Smooth muscle cell (in vitro differentiated cells): ENCODE data around the gene MICU2. TPM values are rescaled to one million over a fixed set of nuclear protein-coding genes. Genes with fewer than 3 reads are reported as not detected.
A peak's percentile ranks its signal among the peaks of the same experiment; 100 is the strongest.

Experiments
- DNase-seq: peaks from one replicate; lab custom pipeline; 2025; ENCODE audit not compliant: unreplicated experiment; lab: John Stamatoyannopoulos, UW
- H2AFZ ChIP-seq: fragments of 200-600 bp; sonication (generic); 2 replicates; pipeline ENCODE4 v1.6.0; 2016; ENCODE audit warnings: antibody characterized with exemption, low read depth, mild to moderate bottlenecking
- H3F3A ChIP-seq: fragments of 200-600 bp; sonication (generic); 2 replicates; pipeline ENCODE4 v1.6.0; 2017; ENCODE audit warnings: antibody characterized with exemption, low read depth
- H3K27ac ChIP-seq: fragments of 200-600 bp; sonication (generic); 2 replicates; pipeline ENCODE4 v1.5.1; 2016; ENCODE audit warnings: low read depth, mild to moderate bottlenecking
- H3K27me3 ChIP-seq: fragments of 200-600 bp; sonication (generic); 2 replicates; pipeline ENCODE4 v1.6.1; 2016; ENCODE audit warnings: low read depth, mild to moderate bottlenecking
- H3K36me3 ChIP-seq: fragments of 200-600 bp; sonication (generic); 2 replicates; pipeline ENCODE4 v1.5.1; 2016; ENCODE audit warnings: low read depth
- H3K4me1 ChIP-seq: fragments of 200-600 bp; sonication (generic); 2 replicates; pipeline ENCODE4 v1.5.1; 2016; ENCODE audit warnings: low read depth
- H3K4me2 ChIP-seq: fragments of 200-600 bp; sonication (generic); 2 replicates; pipeline ENCODE4 v1.6.0; 2016; ENCODE audit warnings: mild to moderate bottlenecking
- H3K4me3 ChIP-seq: fragments of 200-600 bp; sonication (generic); 2 replicates; pipeline ENCODE4 v1.5.1; 2016; ENCODE audit warnings: mild to moderate bottlenecking
- H3K79me2 ChIP-seq: fragments of 200-600 bp; sonication (generic); 2 replicates; pipeline ENCODE4 v1.6.0; 2016; ENCODE audit warnings: low read depth, mild to moderate bottlenecking
- H3K9ac ChIP-seq: fragments of 200-600 bp; sonication (generic); 2 replicates; pipeline ENCODE4 v1.6.0; 2016; ENCODE audit warnings: low read depth
- H3K9me3 ChIP-seq: fragments of 200-600 bp; sonication (generic); replicated peaks from 2 replicates; pipeline ENCODE4 v1.5.1; 2016; ENCODE audit warnings: low read depth
- H4K20me1 ChIP-seq: fragments of 200-600 bp; sonication (generic); 2 replicates; pipeline ENCODE4 v1.6.0; 2016; ENCODE audit warnings: low read depth
- CTCF ChIP-seq: fragments of 200-600 bp; sonication (generic); IDR thresholded peaks from 2 replicates; pipeline ENCODE4 v1.5.1; 2017; ENCODE audit warnings: borderline replicate concordance, mild to moderate bottlenecking, antibody characterized with exemption; ENCODE audit not compliant: insufficient read depth, poor library complexity, severe bottlenecking
- WGBS: methylation state at CpG from one replicate; pipeline ENCODE4 v1.1.7; 2016; ENCODE audit warnings: low lambda C conversion rate; 5-methylcytosine and 5-hydroxymethylcytosine counted together
- polyA plus RNA-seq: library from polyadenylated mRNA; unstranded; fragments of >200 nt; fragmentation: Nextera tagmentation; extraction: Ambion mirVana; gene quantifications from 2 replicates; pipeline ENCODE4 v1.2.1, GENCODE V29; 2016
- total RNA-seq: library from RNA; depleted of rRNA; stranded (reverse); fragments of >200 nt; gene quantifications from 2 replicates; pipeline ENCODE4 v1.2.3, GENCODE V29; 2014

Gene MICU2
- total and polyA plus RNA-seq, 2 experiments from 2014 or later: 40.2 to 86.5 TPM

- peaks cover 14% of the 10 kb centered on the region for H3K4me1 ChIP-seq
- peak overlapping the region; percentile 90 for H3K4me3 ChIP-seq
- no peaks in the 10 kb centered on the region for H3F3A ChIP-seq
- H3K27me3 ChIP-seq: no peaks in the 10 kb centered on the region
- H3K36me3 ChIP-seq: no peaks in the 10 kb centered on the region
- H3K4me2 ChIP-seq: peak overlapping the region; percentile 95
- no peaks in the 10 kb centered on the region for H3K9me3 ChIP-seq
- H4K20me1 ChIP-seq: peaks cover 41% of the 10 kb centered on the region
- under 1% methylated on average over 16 of the region's 16 CpGs for WGBS
- H2AFZ ChIP-seq: peak overlapping the region; percentile 74
- TF ChIP-seq CTCF: no peak
- H3K9ac ChIP-seq: peak overlapping the region; percentile 94
- no peak for DNase-seq
- peak overlapping the region; percentile 86 for H3K27ac ChIP-seq
- H3K79me2 ChIP-seq: peaks cover 53% of the 10 kb centered on the region
Observed at GRCh38 chr13:21458451-21458812, 145.5 kb downstream of the MICU2 start.

- TF ChIP-seq CTCF: no peak
- 90% methylated on average over 6 of the region's 6 CpGs for WGBS
- Histone ChIP-seq H3K9me3 (no peaks in the 10 kb centered on the region), H3K79me2 (peaks cover 95% of the 10 kb centered on the region), H2AFZ (no peak overlapping the region), H3K27me3 (no peaks in the 10 kb centered on the region), H3K4me2 (peak overlapping the region; percentile 2), H4K20me1 (peaks cover 83% of the 10 kb centered on the region), H3K36me3 (no peaks in the 10 kb centered on the region), H3K4me1 (peaks cover 19% of the 10 kb centered on the region), H3K27ac (peak overlapping the region; percentile 16), H3F3A (no peaks in the 10 kb centered on the region), H3K9ac (no peak overlapping the region), H3K4me3 (no peak overlapping the region)
- DNase-seq: no peak
Observed at GRCh38 chr13:21453387-21454081, 150.4 kb downstream of the MICU2 start.

DNA sequence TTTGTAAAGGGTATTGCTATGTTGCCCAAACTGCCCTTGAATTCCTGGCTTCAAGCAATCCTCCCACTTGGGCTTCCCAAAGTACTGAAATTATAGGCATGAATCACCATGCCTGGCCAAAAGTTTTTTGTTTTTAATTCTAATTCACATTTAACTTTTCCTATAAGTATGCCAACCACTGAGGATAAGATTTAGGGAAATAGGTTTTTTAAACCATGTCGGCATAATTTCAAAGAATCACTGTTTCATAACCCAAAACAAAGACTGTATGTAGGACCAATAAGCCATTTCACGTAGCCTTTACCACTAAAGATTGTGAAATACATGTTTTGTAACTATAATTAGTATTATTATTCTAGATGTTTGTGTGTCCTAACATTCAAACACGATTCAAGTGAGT lies 153.0 kb downstream of the MICU2 start:
- Histone ChIP-seq H4K20me1 (peaks cover 69% of the 10 kb centered on the region), H3K36me3 (no peaks in the 10 kb centered on the region), H3K9me3 (no peaks in the 10 kb centered on the region), H3K79me2 (peaks cover 80% of the 10 kb centered on the region), H3F3A (no peaks in the 10 kb centered on the region), H3K27ac (no peak overlapping the region), H3K4me1 (peaks cover 6% of the 10 kb centered on the region), H3K4me2 (no peak overlapping the region), H3K4me3 (no peak overlapping the region), H3K27me3 (no peaks in the 10 kb centered on the region), H3K9ac (no peak overlapping the region), H2AFZ (no peak overlapping the region)
- no peak for TF ChIP-seq CTCF
- 86% methylated on average over 3 of the region's 3 CpGs for WGBS
- DNase-seq: no peak

DNA sequence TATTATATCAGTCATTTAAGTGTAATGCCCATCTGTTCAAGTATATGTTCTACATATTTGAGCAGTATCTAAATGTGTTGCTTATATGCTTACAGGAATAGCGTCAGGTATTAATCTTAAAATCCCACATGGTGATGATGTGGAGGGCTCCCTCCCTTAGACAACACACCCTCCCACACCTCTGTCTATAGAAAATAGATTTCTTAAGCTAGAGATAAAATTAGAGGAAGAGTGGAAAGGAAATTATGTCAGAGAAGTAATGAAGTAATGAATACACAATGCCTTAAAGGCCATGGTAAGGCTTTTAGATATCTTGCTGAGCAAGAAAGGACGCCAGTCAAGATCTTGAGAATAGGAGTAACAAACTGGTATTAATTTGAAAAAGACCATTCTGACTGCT lies 157.3 kb downstream of the MICU2 start:
- Histone ChIP-seq H4K20me1 (peaks cover 72% of the 10 kb centered on the region), H3K9ac (no peak overlapping the region), H3F3A (no peaks in the 10 kb centered on the region), H3K27ac (no peak overlapping the region), H3K4me2 (no peak overlapping the region), H2AFZ (no peak overlapping the region), H3K27me3 (no peaks in the 10 kb centered on the region), H3K79me2 (peaks cover 77% of the 10 kb centered on the region), H3K4me3 (no peak overlapping the region), H3K9me3 (no peaks in the 10 kb centered on the region), H3K4me1 (no peaks in the 10 kb centered on the region), H3K36me3 (no peaks in the 10 kb centered on the region)
- TF ChIP-seq CTCF: no peak
- 95% methylated on average over 2 of the region's 2 CpGs for WGBS
- DNase-seq: no peak
